CD8-positive, alpha-beta memory T cell (primary cell): ENCODE results near the gene PLCB2. TPM values are rescaled to one million over a fixed set of nuclear protein-coding genes. Genes with fewer than 3 reads are reported as not detected.

Experiments used
- CTCF ChIA-PET: fragments of 350-600 bp; sonication (Branson Sonifier 250); formaldehyde crosslinking; loops from one replicate; lab custom pipeline; 2021; ENCODE audit warnings: antibody characterized with exemption; lab: Charles Lee
- POLR2A ChIA-PET: fragments of 350-600 bp; sonication (Branson Sonifier 250); formaldehyde crosslinking; loops from one replicate; lab custom pipeline; 2021; ENCODE audit warnings: antibody characterized with exemption; lab: Charles Lee
- DNase-seq, 5 donors: peaks; one replicate each; pipeline versions ENCODE4 v3.0.0 to v3.0.0-alpha.2; 2020 to 2022; ENCODE audit warnings: mixed read lengths in 1 of 5
- H3K27ac ChIP-seq: one replicate; pipeline ENCODE4 v1.7.0; 2013; ENCODE audit warnings: low read depth, mild to moderate bottlenecking, low read length, moderate library complexity
- H3K27me3 ChIP-seq: 2 replicates; pipeline ENCODE4 v1.7.0; 2013; ENCODE audit warnings: low read length, mild to moderate bottlenecking; ENCODE audit not compliant: insufficient read depth, poor library complexity, severe bottlenecking
- H3K36me3 ChIP-seq: 2 replicates; pipeline ENCODE4 v1.7.0; 2013; ENCODE audit warnings: mild to moderate bottlenecking, low read length, moderate library complexity; ENCODE audit not compliant: insufficient read depth
- H3K4me1 ChIP-seq: 2 replicates; pipeline ENCODE4 v1.7.0; 2013; ENCODE audit warnings: mild to moderate bottlenecking, low read length, moderate library complexity; ENCODE audit not compliant: insufficient read depth
- H3K4me3 ChIP-seq: 2 replicates; pipeline ENCODE4 v1.7.0; 2013; ENCODE audit warnings: mild to moderate bottlenecking, low read length
- H3K9me3 ChIP-seq: 2 replicates; pipeline ENCODE4 v1.7.0; 2013; ENCODE audit warnings: mild to moderate bottlenecking, low read length
- H3K27ac Mint-ChIP-seq, 8 donors: one replicate each; pipeline ENCODE4 v1.8.0; 2020 to 2021; ENCODE audit warnings: mixed read lengths in 8 of 8, mild to moderate bottlenecking in 6 of 8, inconsistent platforms in 3 of 8, moderate library complexity in 3 of 8
- H3K27me3 Mint-ChIP-seq, 2 donors: one replicate each; pipeline ENCODE4 v1.8.0; 2020 to 2021; ENCODE audit warnings: mixed read lengths in 2 of 2, mild to moderate bottlenecking in 1 of 2, moderate library complexity in 1 of 2
- H3K36me3 Mint-ChIP-seq, 3 donors: one replicate each; pipeline ENCODE4 v1.8.0; 2020 to 2021; ENCODE audit warnings: mixed read lengths in 3 of 3, inconsistent platforms in 1 of 3, mild to moderate bottlenecking in 1 of 3
- H3K4me1 Mint-ChIP-seq, 3 donors: one replicate each; pipeline ENCODE4 v1.8.0; 2020 to 2021; ENCODE audit warnings: mixed read lengths in 3 of 3, inconsistent platforms in 1 of 3, mild to moderate bottlenecking in 1 of 3
- H3K4me3 Mint-ChIP-seq, 7 donors: one replicate each; pipeline ENCODE4 v1.8.0; 2020 to 2021; ENCODE audit warnings: mixed read lengths in 7 of 7, mild to moderate bottlenecking in 6 of 7, moderate library complexity in 4 of 7, inconsistent platforms in 2 of 7
- H3K9me3 Mint-ChIP-seq, 5 donors: one replicate each; pipeline ENCODE4 v1.8.0; 2020 to 2022; ENCODE audit warnings: mixed read lengths in 5 of 5, mild to moderate bottlenecking in 3 of 5, moderate library complexity in 2 of 5, inconsistent platforms in 1 of 5
- polyA plus RNA-seq: library from polyadenylated mRNA; unstranded; fragments of 300-500 nt; fragmentation: Illumina TruSeq; gene quantifications from one replicate; pipeline ENCODE4 v1.2.3, GENCODE V29; 2021
- total RNA-seq, 2 experiments: library from RNA; stranded (reverse); gene quantifications; one replicate each; pipeline ENCODE4 v1.2.3, GENCODE V29; 2021

Gene PLCB2
- total and polyA plus RNA-seq, 3 experiments from 2014 or later, result 34.8 to 57.7 (median 57.3) TPM

GRCh38 chr15:40271685-40272484 lies 35.9 kb downstream of the PLCB2 start:
- Mint-ChIP-seq H3K4me1 (peaks cover 0 to 4% (median 2%) of the 10 kb centered on the region in 3 donors), H3K27me3 (peaks cover 1 to 2% of the 10 kb centered on the region in 2 donors)

GRCh38 chr15:40270246-40270995 lies 37.3 kb downstream of the PLCB2 start:
- Mint-ChIP-seq H3K27me3 (peaks cover 0 to 1% of the 10 kb centered on the region in 2 donors), H3K9me3 (no peaks in the 10 kb centered on the region), H3K4me3 (peak overlapping the region in 1 of 7 donors; percentile 79), H3K27ac (peak overlapping the region in 2 of 8 donors; percentile 55 to 95), H3K4me1 (peaks cover 0 to 4% (median 2%) of the 10 kb centered on the region in 3 donors), H3K36me3 (no peaks in the 10 kb centered on the region)
- Histone ChIP-seq H3K4me1 (no peaks in the 10 kb centered on the region), H3K27me3 (no peaks in the 10 kb centered on the region), H3K9me3 (no peaks in the 10 kb centered on the region), H3K4me3 (no peak overlapping the region), H3K27ac (no peak overlapping the region), H3K36me3 (no peaks in the 10 kb centered on the region)
- ChIA-PET CTCF (interaction anchor here (0.8 to 12.2 kb wide), 7 partner anchors 10 to 224 kb away, joined by 3 to 268 read pairs (median 5); partner anchors contain the start of genes CCDC9B and PLCB2), POLR2A (no interaction called here)
- peak in 1 of 5 donors; percentile 71 for DNase-seq

More at GRCh38 chr15:40271685-40272484, 35.9 kb downstream of the PLCB2 start:
- no peaks in the 10 kb centered on the region for H3K9me3 ChIP-seq
- no peaks in the 10 kb centered on the region for H3K27me3 ChIP-seq
- no peaks in the 10 kb centered on the region for H3K36me3 ChIP-seq
- no peaks in the 10 kb centered on the region for H3K4me1 ChIP-seq
- no peak overlapping the region for H3K27ac ChIP-seq
- no peak overlapping the region for H3K27ac Mint-ChIP-seq
- H3K4me3 Mint-ChIP-seq, result no peak overlapping the region
- no peaks in the 10 kb centered on the region for H3K9me3 Mint-ChIP-seq
- DNase-seq, result no peak
- no peaks in the 10 kb centered on the region for H3K36me3 Mint-ChIP-seq
- no peak overlapping the region for H3K4me3 ChIP-seq
- ChIA-PET POLR2A (no interaction called here), CTCF (interaction anchor here (0.9 to 12.2 kb wide), 7 partner anchors 12 to 233 kb away, joined by 3 to 268 read pairs (median 97); partner anchors contain the start of genes ANKRD63, CCDC9B, PLCB2 and SRP14)

- Histone ChIP-seq H3K36me3 (no peaks in the 10 kb centered on the region), H3K9me3 (no peaks in the 10 kb centered on the region), H3K4me3 (no peak overlapping the region), H3K4me1 (no peaks in the 10 kb centered on the region), H3K27ac (no peak overlapping the region), H3K27me3 (no peaks in the 10 kb centered on the region)
- ChIA-PET CTCF (interaction anchor here (1.0 to 12.2 kb wide), 7 partner anchors 9 to 224 kb away, joined by 3 to 268 read pairs (median 5); partner anchors contain the start of genes CCDC9B and PLCB2), POLR2A (no interaction called here)
- H3K4me1 Mint-ChIP-seq, result peaks cover 0 to under 1% (median 0%) of the 10 kb centered on the region in 3 donors
- H3K36me3 Mint-ChIP-seq, result no peaks in the 10 kb centered on the region
- H3K9me3 Mint-ChIP-seq, result no peaks in the 10 kb centered on the region
- DNase-seq, result no peak
- peaks cover 0 to 1% of the 10 kb centered on the region in 2 donors for H3K27me3 Mint-ChIP-seq
- peak overlapping the region in 1 of 7 donors; percentile 79 for H3K4me3 Mint-ChIP-seq
- peak overlapping the region in 1 of 8 donors; percentile 95 for H3K27ac Mint-ChIP-seq
Measured at GRCh38 chr15:40269604-40270003, 38.1 kb downstream of the PLCB2 start.

- ChIA-PET POLR2A (no interaction called here), CTCF (interaction anchor here (1.0 to 2.6 kb wide), 3 partner anchors 9 to 228 kb away, joined by 3 to 11 read pairs (median 4); no protein-coding TSS in a partner anchor)
- Mint-ChIP-seq H3K4me1 (no peaks in the 10 kb centered on the region), H3K9me3 (no peaks in the 10 kb centered on the region), H3K4me3 (no peak overlapping the region), H3K27me3 (peaks cover 0 to 1% of the 10 kb centered on the region in 2 donors), H3K36me3 (no peaks in the 10 kb centered on the region), H3K27ac (peak overlapping the region in 1 of 8 donors; percentile 23)
- no peaks in the 10 kb centered on the region for H3K27me3 ChIP-seq
- H3K27ac ChIP-seq, result no peak overlapping the region
- no peaks in the 10 kb centered on the region for H3K4me1 ChIP-seq
- H3K36me3 ChIP-seq, result no peaks in the 10 kb centered on the region
- DNase-seq, result no peak
- H3K4me3 ChIP-seq, result no peak overlapping the region
- H3K9me3 ChIP-seq, result no peaks in the 10 kb centered on the region
Measured at GRCh38 chr15:40267670-40268069, 40.1 kb downstream of the PLCB2 start.

- POLR2A ChIA-PET, result no interaction called here
- Histone ChIP-seq H3K4me3 (no peak overlapping the region), H3K36me3 (no peaks in the 10 kb centered on the region), H3K27ac (no peak overlapping the region), H3K4me1 (no peaks in the 10 kb centered on the region), H3K27me3 (no peaks in the 10 kb centered on the region), H3K9me3 (no peaks in the 10 kb centered on the region)
- Mint-ChIP-seq H3K4me1 (no peaks in the 10 kb centered on the region), H3K36me3 (no peaks in the 10 kb centered on the region), H3K27me3 (peaks cover 0 to 1% of the 10 kb centered on the region in 2 donors), H3K27ac (no peak overlapping the region), H3K9me3 (no peaks in the 10 kb centered on the region), H3K4me3 (no peak overlapping the region)
- CTCF ChIA-PET, result interaction anchor here (1.0 to 5.7 kb wide), 4 partner anchors 7 to 227 kb away, joined by 3 to 38 read pairs (median 8); no protein-coding TSS in a partner anchor
- DNase-seq, result no peak
Measured at GRCh38 chr15:40266828-40267304, 40.9 kb downstream of the PLCB2 start.

GRCh38 chr15:40265875-40266274 lies 41.9 kb downstream of the PLCB2 start:
- Histone ChIP-seq H3K27ac (no peak overlapping the region), H3K9me3 (no peaks in the 10 kb centered on the region), H3K4me1 (no peaks in the 10 kb centered on the region), H3K36me3 (no peaks in the 10 kb centered on the region), H3K4me3 (no peak overlapping the region), H3K27me3 (no peaks in the 10 kb centered on the region)
- Mint-ChIP-seq H3K4me1 (no peaks in the 10 kb centered on the region), H3K9me3 (no peaks in the 10 kb centered on the region), H3K4me3 (no peak overlapping the region), H3K27ac (no peak overlapping the region), H3K27me3 (peaks cover 0 to 1% of the 10 kb centered on the region in 2 donors), H3K36me3 (no peaks in the 10 kb centered on the region)
- POLR2A ChIA-PET, result no interaction called here
- DNase-seq, result no peak
- CTCF ChIA-PET, result interaction anchor here (1.1 to 5.7 kb wide), 2 partner anchors 8 to 72 kb away, joined by 4 to 38 read pairs; no protein-coding TSS in a partner anchor

GRCh38 chr15:40265355-40265754 lies 42.4 kb downstream of the PLCB2 start:
- no peaks in the 10 kb centered on the region for H3K9me3 Mint-ChIP-seq
- H3K4me3 Mint-ChIP-seq, result no peak overlapping the region
- H3K36me3 ChIP-seq, result no peaks in the 10 kb centered on the region
- H3K27ac ChIP-seq, result no peak overlapping the region
- H3K27me3 Mint-ChIP-seq, result peaks cover 0 to 1% of the 10 kb centered on the region in 2 donors
- no peak overlapping the region for H3K4me3 ChIP-seq
- ChIA-PET CTCF (interaction anchor here (1.9 to 5.7 kb wide), 2 partner anchors 9 to 48 kb away, joined by 8 to 38 read pairs; no protein-coding TSS in a partner anchor), POLR2A (no interaction called here)
- H3K27me3 ChIP-seq, result no peaks in the 10 kb centered on the region
- no peaks in the 10 kb centered on the region for H3K4me1 Mint-ChIP-seq
- no peak for DNase-seq
- no peaks in the 10 kb centered on the region for H3K9me3 ChIP-seq
- H3K36me3 Mint-ChIP-seq, result no peaks in the 10 kb centered on the region
- no peaks in the 10 kb centered on the region for H3K4me1 ChIP-seq
- H3K27ac Mint-ChIP-seq, result no peak overlapping the region
